Stomach (tissue), 4 donors: ENCODE measurements around the gene ITGA1.
A peak's percentile ranks its signal among the peaks of the same experiment; 100 is the strongest.

ENCODE experiments used
- CTCF ChIP-seq, 7 experiments: fragments of 450-650 bp in 4 of 7; fragments of 200-600 bp in 3 of 7; sonication (generic) in 3 of 7; IDR thresholded peaks; one replicate each; pipeline ENCODE4 v1.5.1; 2016 to 2019; ENCODE audit warnings: antibody characterized with exemption in 7 of 7, control low read depth in 2 of 7, mild to moderate bottlenecking in 1 of 7
- EP300 ChIP-seq: sonication (generic); formaldehyde crosslinking; IDR thresholded peaks from one replicate; pipeline ENCODE4 v1.6.1; 2017; ENCODE audit warnings: antibody characterized with exemption
- POLR2A ChIP-seq, 4 donors: fragments of 450-650 bp; IDR thresholded peaks; one replicate each; pipeline ENCODE4 v1.6.1; 2016; ENCODE audit warnings: antibody characterized with exemption in 4 of 4, control low read depth in 2 of 4, mild to moderate bottlenecking in 1 of 4, moderate library complexity in 1 of 4
- POLR2AphosphoS5 ChIP-seq, 3 donors: sonication (generic); formaldehyde crosslinking; IDR thresholded peaks; one replicate each; pipeline ENCODE4 v1.6.1; 2016; ENCODE audit warnings: antibody characterized with exemption in 3 of 3

- TF ChIP-seq POLR2A (IDR thresholded peaks at IDR 0.05) (no peak), CTCF (IDR thresholded peaks at IDR 0.05) (no peak), EP300 (no peak), POLR2AphosphoS5 (IDR thresholded peaks at IDR 0.05) (peak in 1 of 3 donors; percentile 17)
These were observed 76.1 kb downstream of the ITGA1 start for GRCh38 chr5:52863715-52864290.
